A204.1 (cell line): ENCODE results near the gene NUCB1.
A peak's percentile ranks its signal among the peaks of the same experiment; 100 is the strongest.
"Not testable (repeated sequence)": the region's sequence is repeated elsewhere in the genome, so short reads cannot be mapped to it uniquely, and the experiment has no call there.

Experiments
- FAIRE-seq: peaks from 2 replicates; lab custom pipeline; 2012; peaks lifted over from hg19 to GRCh38; lab: Jason Lieb, UNC

Gene NUCB1

GRCh38 chr19:48899781-48900476 lies at the start of gene NUCB1:
Gene NUCB1, plus strand, starts transcription at chr19:48900312. Its CDS starts 485 bp downstream, at chr19:48900797.
- peak; percentile 99 for FAIRE-seq

GRCh38 chr19:48852292-48852691 lies 47.8 kb upstream of the NUCB1 start:
- FAIRE-seq, result no peak

GRCh38 chr19:48853483-48853882 lies 46.6 kb upstream of the NUCB1 start:
- no peak for FAIRE-seq

GRCh38 chr19:48854103-48854502 lies 46.0 kb upstream of the NUCB1 start:
- FAIRE-seq, result no peak

- FAIRE-seq, result no peak
Observed at GRCh38 chr19:48856921-48857320, 43.2 kb upstream of the NUCB1 start.

GRCh38 chr19:48858984-48859710 lies 41.0 kb upstream of the NUCB1 start:
- FAIRE-seq, result no peak

- no peak for FAIRE-seq
Observed at GRCh38 chr19:48859711-48860572, 40.2 kb upstream of the NUCB1 start.

GRCh38 chr19:48861313-48861712 lies 38.8 kb upstream of the NUCB1 start:
- no peak for FAIRE-seq

- FAIRE-seq, result no peak
Observed at GRCh38 chr19:48862827-48863226, 37.3 kb upstream of the NUCB1 start.

- no peak for FAIRE-seq
Observed at GRCh38 chr19:48866692-48867091, 33.4 kb upstream of the NUCB1 start.

GRCh38 chr19:48867123-48867745 lies 32.9 kb upstream of the NUCB1 start:
- FAIRE-seq, result no peak

GRCh38 chr19:48867746-48868113 lies 32.4 kb upstream of the NUCB1 start:
- FAIRE-seq, result no peak

- no peak for FAIRE-seq
Observed at GRCh38 chr19:48868114-48868886, 31.8 kb upstream of the NUCB1 start, which contains the start of gene PLEKHA4. Gene PLEKHA4, minus strand, starts transcription at chr19:48868617. Its CDS starts 997 bp downstream, at chr19:48867620.

- FAIRE-seq, result no peak
Observed at GRCh38 chr19:48870048-48870447, 30.1 kb upstream of the NUCB1 start.

- not testable (repeated sequence) for FAIRE-seq
Observed at GRCh38 chr19:48871471-48872181, 28.5 kb upstream of the NUCB1 start.

GRCh38 chr19:48872182-48872883 lies 27.8 kb upstream of the NUCB1 start, which contains the start of gene PPP1R15A:
Gene PPP1R15A, plus strand, starts transcription at chr19:48872421. Its CDS starts 813 bp downstream, at chr19:48873234.
- peak; percentile 98 for FAIRE-seq

- FAIRE-seq, result no peak
Observed at GRCh38 chr19:48872884-48873475, 27.1 kb upstream of the NUCB1 start.

- no peak for FAIRE-seq
Observed at GRCh38 chr19:48873476-48874302, 26.4 kb upstream of the NUCB1 start.
